IMR-90 (cell line): ENCODE data around the gene FLII. TPM values are rescaled to one million over a fixed set of nuclear protein-coding genes. Genes with fewer than 3 reads are reported as not detected.

Experiments
- ATAC-seq: fragments of 200-7000 bp; cut with Tn5 transposase; 2 replicates; pipeline ENCODE4 v1.9.1; 2020; ENCODE audit warnings: low read depth, mild to moderate bottlenecking, moderate library complexity
- BruUV-seq: library from RNA; stranded (reverse); fragments of 400-500 nt; replicated peaks from 2 replicates; lab custom pipeline; 2021; lab: Mats Ljungman, UMichigan
- CTCF ChIA-PET: fragments of 300-600 bp; formaldehyde crosslinking; extraction: SDS; loops from one replicate; lab custom pipeline; 2021; ENCODE audit warnings: antibody characterized with exemption; lab: Yijun Ruan, JAX
- POLR2A ChIA-PET: fragments of 300-600 bp; sonication (Branson Sonifier 250); formaldehyde crosslinking; loops from one replicate; lab custom pipeline; 2022; ENCODE audit warnings: antibody characterized with exemption; ENCODE audit not compliant: unreplicated experiment; lab: Charles Lee
- DNase-seq: peaks from one replicate; pipeline ENCODE4 v3.0.0; 2013
- H2AFZ ChIP-seq: replicated peaks from 2 replicates; pipeline ENCODE3; 2013; ENCODE audit warnings: low read length, mild to moderate bottlenecking; ENCODE audit not compliant: poor library complexity
- H2AK5ac ChIP-seq: 2 replicates; pipeline ENCODE4 v1.6.1; 2013; ENCODE audit warnings: low read depth, low read length, inconsistent platforms
- H2AK9ac ChIP-seq: replicated peaks from 2 replicates; pipeline ENCODE3; 2013; ENCODE audit warnings: mild to moderate bottlenecking, low read depth, low read length, moderate library complexity; ENCODE audit not compliant: poor library complexity
- H2BK120ac ChIP-seq: 2 replicates; pipeline ENCODE4 v1.6.1; 2013; ENCODE audit warnings: low read depth, low read length, inconsistent platforms
- H2BK15ac ChIP-seq: 3 replicates; pipeline ENCODE4 v1.6.1; 2013; ENCODE audit warnings: low read depth, low read length, inconsistent platforms
- H2BK20ac ChIP-seq: 2 replicates; pipeline ENCODE4 v1.6.1; 2013; ENCODE audit warnings: low read depth, mild to moderate bottlenecking, inconsistent platforms, low read length, moderate library complexity
- H2BK5ac ChIP-seq: 2 replicates; pipeline ENCODE4 v1.6.1; 2013; ENCODE audit warnings: mild to moderate bottlenecking, low read depth, low read length, inconsistent platforms; ENCODE audit not compliant: poor library complexity, severe bottlenecking
- H3K14ac ChIP-seq: replicated peaks from 2 replicates; pipeline ENCODE4 v1.6.1; 2013; ENCODE audit warnings: low read depth, low read length, inconsistent platforms
- H3K18ac ChIP-seq: 2 replicates; pipeline ENCODE4 v1.6.1; 2013; ENCODE audit warnings: low read depth, low read length, control low read depth
- H3K23ac ChIP-seq: 2 replicates; pipeline ENCODE4 v1.6.1; 2013; ENCODE audit warnings: low read depth, low read length, inconsistent platforms
- H3K27ac ChIP-seq: 2 replicates; pipeline ENCODE4 v1.5.1; 2013; ENCODE audit warnings: mild to moderate bottlenecking, control low read depth, low read length; ENCODE audit not compliant: insufficient read depth
- H3K27me3 ChIP-seq: 2 replicates; pipeline ENCODE4 v1.6.1; 2013; ENCODE audit warnings: low read length; ENCODE audit not compliant: control insufficient read depth, insufficient read depth
- H3K36me3 ChIP-seq: 2 replicates; pipeline ENCODE4 v1.6.1; 2013; ENCODE audit warnings: low read length, mixed read lengths; ENCODE audit not compliant: control insufficient read depth, insufficient read depth
- H3K4ac ChIP-seq: 2 replicates; pipeline ENCODE4 v1.6.1; 2013; ENCODE audit warnings: low read depth, low read length, inconsistent platforms
- H3K4me1 ChIP-seq: 2 replicates; pipeline ENCODE4 v1.6.1; 2013; ENCODE audit warnings: low read length, mixed read lengths; ENCODE audit not compliant: control insufficient read depth, insufficient read depth
- H3K4me2 ChIP-seq: 2 replicates; pipeline ENCODE4 v1.6.1; 2013; ENCODE audit warnings: low read depth, mild to moderate bottlenecking, control low read depth, low read length, moderate library complexity
- H3K4me3 ChIP-seq: 2 replicates; pipeline ENCODE4 v1.5.1; 2013; ENCODE audit warnings: low read depth, mild to moderate bottlenecking, control low read depth, low read length, moderate library complexity; ENCODE audit not compliant: insufficient read depth
- H3K56ac ChIP-seq: 2 replicates; pipeline ENCODE4 v1.6.1; 2013; ENCODE audit warnings: low read length, inconsistent platforms; ENCODE audit not compliant: insufficient read depth; ENCODE audit errors: extremely low read depth
- H3K79me1 ChIP-seq, 2 experiments: 2 replicates each; pipeline ENCODE4 v1.6.1; 2013; ENCODE audit warnings: low read length in 2 of 2, inconsistent platforms in 1 of 2, low read depth in 1 of 2
- H3K9ac ChIP-seq: 2 replicates; pipeline ENCODE4 v1.6.1; 2013; ENCODE audit warnings: low read depth, low read length, control low read depth
- H3K9me1 ChIP-seq: 2 replicates; pipeline ENCODE4 v1.6.1; 2013; ENCODE audit warnings: low read length, inconsistent platforms; ENCODE audit not compliant: insufficient read depth
- H3K9me3 ChIP-seq: 2 replicates; pipeline ENCODE4 v1.6.1; 2013; ENCODE audit warnings: low read length; ENCODE audit not compliant: control insufficient read depth, insufficient read depth
- H4K20me1 ChIP-seq: 2 replicates; pipeline ENCODE4 v1.6.1; 2013; ENCODE audit warnings: low read length, inconsistent platforms; ENCODE audit not compliant: insufficient read depth
- H4K5ac ChIP-seq: 2 replicates; pipeline ENCODE4 v1.6.1; 2013; ENCODE audit warnings: mild to moderate bottlenecking, low read depth, low read length, control low read depth
- H4K8ac ChIP-seq, 2 experiments: 2 replicates each; pipeline ENCODE4 v1.6.1; 2013; ENCODE audit warnings: low read depth in 2 of 2, low read length in 2 of 2, control low read depth in 1 of 2, inconsistent platforms in 1 of 2
- H4K91ac ChIP-seq: 2 replicates; pipeline ENCODE4 v1.6.1; 2013; ENCODE audit warnings: low read depth, low read length, inconsistent platforms; ENCODE audit not compliant: insufficient read depth
- MAFK ChIP-seq: IDR thresholded peaks from 2 replicates; pipeline ENCODE4 v1.6.1; 2012; ENCODE audit warnings: low read depth, low read length, improper control_type of control experiment
- MAZ ChIP-seq: IDR thresholded peaks from 2 replicates; pipeline ENCODE4 v1.6.1; 2012; ENCODE audit warnings: low read depth, mild to moderate bottlenecking, low read length, improper control_type of control experiment, moderate library complexity, borderline replicate concordance
- POLR2A ChIP-seq: IDR thresholded peaks from 2 replicates; pipeline ENCODE4 v1.6.1; 2012; ENCODE audit warnings: mild to moderate bottlenecking, low read depth, low read length
- WGBS, 2 experiments: methylation state at CpG; one replicate each; pipeline versions ENCODE4 v1.1.5 to v1.1.7; 2013; ENCODE audit warnings: missing lambda C conversion rate in 2 of 2; ENCODE audit not compliant: insufficient read length in 1 of 2; ENCODE audit errors: extremely low coverage in 2 of 2; 5-methylcytosine and 5-hydroxymethylcytosine counted together
- dilution Hi-C: fragments of 300-500 bp; cut with HindIII; formaldehyde crosslinking; loops from one replicate; pipeline ENCODE4 v1.14.3; 2018; ENCODE audit warnings: low sequenced_read_pairs; ENCODE audit not compliant: unreplicated experiment
- in situ Hi-C: fragments of 300-500 bp; cut with MboI; formaldehyde crosslinking; loops from 3 replicates; pipeline ENCODE4 v1.14.3; 2019; ENCODE audit warnings: low sequenced_read_pairs, inconsistent platforms, mixed read lengths
- intact Hi-C: fragments of 100-400 bp; cut with micrococcal nuclease; formaldehyde crosslinking; loops from 2 replicates; pipeline ENCODE4 v1.10.0; 2022
- polyA plus RNA-seq, 3 experiments: library from polyadenylated mRNA; depleted of rRNA; stranded (reverse); fragments of >200 nt; gene quantifications; 2 replicates each; pipeline ENCODE4 v1.2.3, GENCODE V29; 2012; ENCODE audit warnings: low replicate concordance in 1 of 3
- total RNA-seq: library from RNA; depleted of rRNA; stranded (reverse); fragments of >200 nt; gene quantifications from 2 replicates; pipeline ENCODE4 v1.2.3, GENCODE V29; 2012
- TF ChIP-seq, protein P1 (sequence below): fragments of 150-350 bp; IDR thresholded peaks from 2 replicates; pipeline ENCODE4 v1.6.1; 2016; ENCODE audit warnings: low read depth, mild to moderate bottlenecking, low read length, moderate library complexity, borderline replicate concordance

Gene FLII
- total and polyA plus RNA-seq, 2 of the 4 experiments (the other 2 are of a cell fraction): 263 to 290 TPM

DNA sequence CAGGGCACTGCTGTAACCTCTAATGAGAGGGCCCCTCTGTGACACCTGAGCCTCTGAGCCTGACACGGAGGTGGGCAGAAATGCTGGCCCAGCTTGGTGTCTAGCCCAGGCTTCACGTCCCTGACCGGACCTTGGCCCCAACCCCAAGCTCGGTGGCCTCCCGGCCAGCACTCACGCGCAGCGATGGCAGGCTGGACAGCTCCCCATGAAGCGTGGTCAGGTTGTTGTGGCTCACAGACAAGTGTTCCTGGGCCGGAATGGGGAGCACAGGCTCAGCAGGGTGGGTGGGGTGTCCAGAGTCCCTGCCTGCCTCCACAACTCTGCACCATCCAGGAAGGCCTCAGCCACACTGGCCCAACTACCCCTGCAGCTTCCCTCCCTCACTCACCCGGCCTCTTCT is 2.2 kb downstream of the FLII start:
- H2BK15ac ChIP-seq: no peak overlapping the region
- H3K4me3 ChIP-seq: no peak overlapping the region
- no peak overlapping the region for H4K5ac ChIP-seq
- H3K36me3 ChIP-seq: peaks cover 50% of the 10 kb centered on the region
- no peak overlapping the region for H4K8ac ChIP-seq
- H3K56ac ChIP-seq: no peak overlapping the region
- BruUV-seq: no TSS peak
- no peak overlapping the region for H3K18ac ChIP-seq
- no peaks in the 10 kb centered on the region for H3K9me3 ChIP-seq
- no peak overlapping the region for H2BK5ac ChIP-seq
- H3K14ac ChIP-seq: no peak overlapping the region
- H3K79me1 ChIP-seq: peaks cover 15 to 69% of the 10 kb centered on the region in 2 experiments; a peak in 3 of 4 replicates
- peaks cover 13% of the 10 kb centered on the region for H3K4me1 ChIP-seq
- H2BK20ac ChIP-seq: no peak overlapping the region
- H3K4ac ChIP-seq: no peak overlapping the region
- WGBS, 2 experiments: 91% methylated on average over 9 of the region's 11 CpGs; no CpG with 5 or more reads in 1 of the 2 experiments
- no peak overlapping the region for H2BK120ac ChIP-seq
- no peak overlapping the region for H2AFZ ChIP-seq
- no peak overlapping the region for H3K4me2 ChIP-seq
- ChIA-PET CTCF (no interaction called here), POLR2A (no interaction called here)
- H3K9me1 ChIP-seq: peaks cover 7% of the 10 kb centered on the region; the same call in 1 of the 2 replicates
- ATAC-seq (no peak), DNase-seq (no peak)
- H4K20me1 ChIP-seq: peaks cover 25% of the 10 kb centered on the region
- intact Hi-C loops (no loop called here), dilution Hi-C loops (no loop called here), in situ Hi-C loops (no loop called here)
- peak overlapping the region; percentile 100 for H3K23ac ChIP-seq
- H4K91ac ChIP-seq: no peak overlapping the region
- H3K9ac ChIP-seq: no peak overlapping the region
- H2AK9ac ChIP-seq: peak overlapping the region; percentile 50
- no peak for TF ChIP-seq POLR2A
- TF ChIP-seq, protein P1, sequence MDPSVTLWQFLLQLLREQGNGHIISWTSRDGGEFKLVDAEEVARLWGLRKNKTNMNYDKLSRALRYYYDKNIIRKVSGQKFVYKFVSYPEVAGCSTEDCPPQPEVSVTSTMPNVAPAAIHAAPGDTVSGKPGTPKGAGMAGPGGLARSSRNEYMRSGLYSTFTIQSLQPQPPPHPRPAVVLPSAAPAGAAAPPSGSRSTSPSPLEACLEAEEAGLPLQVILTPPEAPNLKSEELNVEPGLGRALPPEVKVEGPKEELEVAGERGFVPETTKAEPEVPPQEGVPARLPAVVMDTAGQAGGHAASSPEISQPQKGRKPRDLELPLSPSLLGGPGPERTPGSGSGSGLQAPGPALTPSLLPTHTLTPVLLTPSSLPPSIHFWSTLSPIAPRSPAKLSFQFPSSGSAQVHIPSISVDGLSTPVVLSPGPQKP: no peak
- TF ChIP-seq MAFK: no peak
- no peak for TF ChIP-seq MAZ
- H2AK5ac ChIP-seq: no peak overlapping the region; the same call in none of the 2 replicates
- H3K27ac ChIP-seq: no peak overlapping the region
- no peaks in the 10 kb centered on the region for H3K27me3 ChIP-seq
